ENCODE results near the gene SNX12. TPM values are rescaled to one million over a fixed set of nuclear protein-coding genes. Genes with fewer than 3 reads are reported as not detected.

The SNX12 gene
- 56.0 and 63.4 TPM in 2 replicates for total RNA-seq (2014; rRNA removed; shearing (Covaris generic))
- polyA plus RNA-seq (2014; cell fraction: nucleus; rRNA removed) = 32.3 and 32.4 TPM in 2 replicates

DNA sequence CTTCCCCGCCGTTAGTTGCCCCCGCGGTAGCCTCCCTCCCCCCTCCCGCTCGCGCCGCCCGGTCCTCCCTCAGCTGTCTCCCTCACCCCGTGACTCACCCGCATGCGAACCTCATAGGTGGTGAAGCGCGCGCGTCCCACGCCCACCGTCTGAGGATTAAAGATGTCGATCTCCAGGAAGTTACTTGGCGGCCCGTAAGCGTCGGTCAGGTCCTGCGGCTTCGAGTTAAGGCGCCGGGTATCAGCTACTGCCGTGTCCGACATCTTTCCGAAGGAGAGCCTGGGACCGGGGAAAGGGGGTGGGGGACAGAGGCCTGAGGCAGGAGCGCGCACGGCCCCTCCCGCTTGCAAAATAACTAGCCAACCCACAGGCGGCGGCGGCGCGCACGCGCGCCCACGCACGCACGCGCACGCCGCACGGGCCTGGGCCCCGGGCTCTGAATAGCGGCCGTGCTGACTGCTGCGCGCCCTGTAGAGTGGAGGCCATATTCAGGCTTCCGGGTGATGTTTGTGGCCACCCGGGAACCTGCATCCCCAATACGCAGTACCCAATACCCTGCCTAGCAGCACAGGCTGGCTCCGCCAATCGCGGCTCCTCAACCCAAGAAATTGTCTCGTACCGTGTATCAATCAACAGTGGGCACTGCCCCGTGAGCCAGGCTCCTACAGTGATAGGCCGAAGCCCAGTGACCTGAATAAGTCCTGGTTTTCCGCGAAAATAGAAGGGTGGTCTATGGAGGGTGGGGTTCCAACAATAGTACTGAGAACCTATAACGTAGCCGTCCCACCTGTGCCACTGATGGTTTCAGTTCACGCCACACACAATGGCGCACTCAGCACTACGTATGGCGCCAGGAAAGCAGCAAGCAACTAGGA lies at the start of gene SNX12:
TSS of gene SNX12 (minus strand) at position 291 of the 875 bp plus-strand sequence. CDS start at position 263, 28 bp downstream.
- DNase-seq (ENCODE audit: extremely low read depth, low read depth) = peak; percentile 93

- no peak for DNase-seq (ENCODE audit: extremely low read depth, low read depth)
Observed at GRCh38 chrX:71117358-71117757, 49.2 kb upstream of the SNX12 start.

DNA sequence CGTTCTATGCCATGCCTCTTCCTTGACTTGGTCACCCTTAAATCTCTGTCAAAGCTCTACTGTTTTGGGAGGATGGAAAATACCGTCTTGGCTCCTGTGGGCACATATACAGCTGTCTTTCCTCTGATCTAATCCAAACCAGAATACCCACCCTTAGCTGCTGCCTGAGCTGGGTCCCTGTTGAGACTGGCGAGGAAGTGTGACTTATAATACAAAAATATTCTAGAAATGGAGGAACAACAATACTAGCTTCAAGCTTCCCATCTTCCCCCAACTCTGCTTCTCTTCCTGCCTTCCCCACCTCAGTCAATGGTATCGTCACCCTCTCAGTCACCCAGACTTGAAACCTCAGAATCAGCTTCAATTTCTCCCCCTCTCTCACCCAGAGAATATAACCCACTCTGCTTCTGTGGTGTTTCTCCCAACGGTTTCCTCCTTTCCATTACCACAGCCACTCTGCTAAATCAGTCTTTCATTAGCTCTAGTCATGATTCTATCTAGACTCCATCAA lies 43.8 kb upstream of the SNX12 start:
- DNase-seq (ENCODE audit: extremely low read depth, low read depth) = no peak

DNA sequence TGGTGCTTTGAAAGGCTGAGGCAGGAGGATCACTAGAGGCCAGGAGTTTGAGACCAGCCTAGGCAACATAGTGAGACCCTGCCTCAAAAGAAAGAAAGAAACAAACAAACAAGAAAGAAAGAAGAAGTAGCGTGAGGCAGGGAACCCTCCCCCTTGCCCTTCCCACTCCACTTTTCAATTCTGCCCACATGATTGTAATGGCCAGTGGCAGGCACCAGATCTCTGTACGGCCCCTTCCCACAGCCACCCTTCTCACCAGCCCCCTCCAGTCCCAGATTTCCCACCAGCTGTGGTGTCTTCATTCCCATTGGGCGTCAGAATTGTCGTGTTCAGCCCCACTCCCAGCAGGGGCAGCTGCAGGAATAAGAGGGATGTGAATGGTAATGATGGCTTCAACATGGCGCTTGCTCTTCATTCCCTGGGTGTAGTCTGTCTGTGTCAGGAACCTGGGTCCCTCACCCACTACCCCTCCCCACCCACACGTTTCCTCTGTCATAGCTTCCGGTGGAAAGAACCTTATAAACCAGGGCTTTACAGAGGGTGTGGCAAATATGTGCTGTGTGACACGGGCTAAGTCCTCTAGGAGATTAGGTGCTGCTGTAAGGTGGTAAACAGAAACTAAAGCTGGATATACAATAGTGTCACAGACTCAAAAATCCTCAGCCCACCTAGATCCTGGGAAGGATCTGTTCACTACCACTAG lies 43.2 kb upstream of the SNX12 start, which contains the start of gene IL2RG:
TSS of gene IL2RG (minus strand) at position 437 of the 703 bp plus-strand sequence. CDS start at position 399, 38 bp downstream.
- DNase-seq (ENCODE audit: extremely low read depth, low read depth) = no peak

DNA sequence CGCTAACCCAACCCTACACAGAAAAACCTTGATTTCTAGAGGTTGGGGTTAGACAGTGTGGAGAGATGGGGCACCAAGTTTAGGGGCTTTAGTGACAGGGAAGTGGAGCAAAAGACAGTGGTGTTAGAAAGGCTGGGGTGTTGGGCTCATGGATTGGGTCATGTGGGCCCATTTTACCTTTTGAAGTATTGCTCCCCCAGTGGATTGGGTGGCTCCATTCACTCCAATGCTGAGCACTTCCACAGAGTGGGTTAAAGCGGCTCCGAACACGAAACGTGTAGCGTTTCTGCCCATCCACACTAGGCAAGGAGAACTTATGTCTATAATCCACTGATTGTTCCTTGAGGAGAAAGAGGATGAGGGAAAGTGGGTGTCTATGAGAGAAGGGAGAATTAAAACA lies 40.9 kb upstream of the SNX12 start:
- no peak for DNase-seq (ENCODE audit: extremely low read depth, low read depth)

DNA sequence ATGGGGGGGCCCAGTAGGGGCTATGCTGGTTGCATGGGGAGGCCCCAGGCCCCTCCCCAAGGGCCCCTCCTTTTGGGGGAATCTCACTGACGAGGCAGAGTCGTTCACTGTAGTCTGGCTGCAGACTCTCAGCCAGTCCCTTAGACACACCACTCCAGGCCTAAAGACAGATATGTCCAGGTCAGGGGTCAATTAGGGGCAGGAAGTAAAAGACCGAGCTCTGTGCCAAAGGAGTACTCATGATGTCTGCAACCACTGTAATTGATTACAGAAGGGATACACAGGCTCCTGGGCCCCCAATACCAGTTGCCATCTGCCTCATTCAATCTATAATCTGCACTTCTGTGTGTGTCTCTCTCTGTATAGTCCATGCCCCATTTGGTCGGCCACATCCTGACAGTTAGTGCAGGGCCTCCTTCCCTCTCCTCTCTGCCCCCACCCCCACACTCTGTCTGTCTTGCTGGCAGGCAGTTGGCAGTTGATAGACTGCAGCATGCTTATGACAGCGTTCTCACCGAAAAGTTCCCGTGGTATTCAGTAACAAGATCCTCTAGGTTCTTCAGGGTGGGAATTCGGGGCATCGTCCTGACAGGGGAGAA lies 39.7 kb upstream of the SNX12 start:
- no peak for DNase-seq (ENCODE audit: extremely low read depth, low read depth)

GRCh38 chrX:71107245-71107644 lies 39.1 kb upstream of the SNX12 start:
- DNase-seq (ENCODE audit: extremely low read depth, low read depth) = no peak

- no peak for DNase-seq (ENCODE audit: extremely low read depth, low read depth)
Observed at GRCh38 chrX:71106427-71106826, 38.3 kb upstream of the SNX12 start, which contains the start of gene CXorf65. Gene CXorf65 (minus strand): TSS chrX:71106740. CDS start chrX:71106556, 184 bp downstream.

GRCh38 chrX:71105628-71106027 lies 37.5 kb upstream of the SNX12 start:
- no peak for DNase-seq (ENCODE audit: extremely low read depth, low read depth)

GRCh38 chrX:71103110-71103983 lies 35.2 kb upstream of the SNX12 start:
- no peak for DNase-seq (ENCODE audit: extremely low read depth, low read depth)

DNA sequence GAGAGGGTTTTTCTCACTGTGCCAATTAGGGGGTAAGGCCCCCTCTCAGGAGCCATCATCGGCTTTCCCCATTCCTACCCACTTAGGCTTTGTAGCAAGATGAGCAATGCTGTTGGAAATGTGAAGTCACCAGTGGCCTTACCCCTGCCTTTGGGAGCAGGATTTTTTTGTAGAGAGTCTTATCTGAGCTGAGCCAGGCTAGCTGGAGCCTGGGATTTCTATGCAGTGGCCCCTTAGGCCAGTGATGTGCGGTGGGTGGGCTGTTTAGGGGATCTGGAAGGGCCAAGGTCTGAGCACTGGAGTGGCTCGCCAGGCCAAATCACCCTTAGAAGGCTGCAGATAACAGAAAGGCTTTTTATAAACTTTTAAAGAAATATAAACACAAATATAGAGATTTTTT lies 34.2 kb upstream of the SNX12 start:
- no peak for DNase-seq (ENCODE audit: extremely low read depth, low read depth)

GRCh38 chrX:71100581-71101505 lies 32.7 kb upstream of the SNX12 start:
- DNase-seq (ENCODE audit: extremely low read depth, low read depth) = no peak

DNA sequence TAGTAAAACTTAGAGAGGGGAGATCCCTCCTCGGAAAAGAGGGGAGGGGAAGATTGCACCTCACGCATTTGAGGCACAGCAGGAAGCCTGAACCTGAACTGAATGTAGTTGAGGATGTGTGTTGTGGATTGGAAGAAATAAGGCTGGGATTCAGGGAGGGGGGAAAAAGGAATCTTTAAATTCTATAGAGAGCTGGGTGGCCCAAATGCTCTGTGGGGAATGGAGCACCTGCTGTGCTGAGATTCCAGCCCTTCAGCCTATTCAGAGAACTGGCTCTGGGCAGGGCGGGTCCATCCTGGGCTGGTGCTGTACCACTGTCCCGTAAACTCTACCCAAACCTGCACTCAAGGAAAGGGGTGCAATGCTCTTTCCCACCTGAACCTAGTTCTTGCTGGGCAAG lies 31.6 kb upstream of the SNX12 start:
- DNase-seq (ENCODE audit: extremely low read depth, low read depth) = no peak

- DNase-seq (ENCODE audit: extremely low read depth, low read depth) = no peak
Observed at GRCh38 chrX:71098951-71099506, 30.9 kb upstream of the SNX12 start.

DNA sequence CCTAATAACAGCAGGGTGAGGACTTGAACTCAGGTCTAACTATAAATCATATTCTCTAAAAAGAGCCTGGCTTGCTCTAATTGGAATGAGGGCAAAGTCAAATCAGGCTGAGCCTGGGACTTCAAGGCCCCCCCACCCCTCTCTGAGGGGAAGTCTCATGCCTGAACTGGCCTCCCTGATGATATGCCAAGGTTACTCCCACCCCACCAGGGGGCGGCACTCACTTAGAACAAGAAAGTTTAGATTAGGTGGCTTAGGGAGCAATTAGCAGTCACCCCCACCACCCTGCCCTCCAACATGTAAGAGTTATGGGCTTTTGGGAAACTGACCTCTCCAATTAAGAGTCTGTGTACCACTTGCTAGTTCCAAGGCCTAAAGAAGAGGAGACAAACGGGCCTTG lies 30.2 kb upstream of the SNX12 start:
- DNase-seq (ENCODE audit: extremely low read depth, low read depth) = no peak

DNA sequence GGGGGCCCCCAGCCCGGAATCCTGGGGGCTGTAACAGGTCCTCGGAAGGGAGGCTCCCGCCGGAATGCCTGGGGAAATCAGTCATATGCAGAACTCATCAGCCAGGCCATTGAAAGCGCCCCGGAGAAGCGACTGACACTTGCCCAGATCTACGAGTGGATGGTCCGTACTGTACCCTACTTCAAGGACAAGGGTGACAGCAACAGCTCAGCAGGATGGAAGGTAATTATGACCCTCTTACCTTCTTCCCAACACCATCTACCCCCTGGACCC lies 28.6 kb upstream of the SNX12 start:
- DNase-seq (ENCODE audit: extremely low read depth, low read depth) = no peak

DNA sequence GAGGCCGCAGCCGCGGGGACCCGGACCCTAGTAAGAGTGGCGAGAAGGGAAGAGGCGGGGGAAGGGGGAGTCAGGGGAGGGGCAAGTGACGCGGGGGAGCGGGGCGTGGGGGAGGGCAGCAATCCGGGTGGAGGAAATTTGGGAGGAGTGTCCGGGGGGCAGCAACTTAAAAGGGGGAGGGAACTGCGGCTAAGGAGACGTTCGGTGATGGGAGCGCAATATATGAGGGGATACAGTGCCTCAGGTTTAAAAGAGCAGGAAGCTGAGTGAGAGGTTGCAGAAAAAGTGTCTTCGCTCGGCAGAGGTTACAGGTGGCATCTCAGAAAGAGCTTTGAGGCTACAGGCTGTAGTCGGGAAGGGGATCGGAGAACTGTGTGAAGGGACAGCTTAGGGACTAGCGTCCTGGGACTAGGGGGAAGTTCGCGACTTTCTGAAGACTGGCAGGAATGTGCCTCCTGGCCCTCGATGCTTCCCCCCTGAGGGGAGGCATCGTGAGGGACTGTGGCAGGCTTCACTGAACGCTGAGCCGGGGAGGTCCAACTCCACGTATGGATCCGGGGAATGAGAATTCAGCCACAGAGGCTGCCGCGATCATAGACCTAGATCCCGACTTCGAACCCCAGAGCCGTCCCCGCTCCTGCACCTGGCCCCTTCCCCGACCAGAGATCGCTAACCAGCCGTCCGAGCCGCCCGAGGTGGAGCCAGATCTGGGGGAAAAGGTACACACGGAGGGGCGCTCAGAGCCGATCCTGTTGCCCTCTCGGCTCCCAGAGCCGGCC lies 28.0 kb upstream of the SNX12 start:
- no peak for DNase-seq (ENCODE audit: extremely low read depth, low read depth)

DNA sequence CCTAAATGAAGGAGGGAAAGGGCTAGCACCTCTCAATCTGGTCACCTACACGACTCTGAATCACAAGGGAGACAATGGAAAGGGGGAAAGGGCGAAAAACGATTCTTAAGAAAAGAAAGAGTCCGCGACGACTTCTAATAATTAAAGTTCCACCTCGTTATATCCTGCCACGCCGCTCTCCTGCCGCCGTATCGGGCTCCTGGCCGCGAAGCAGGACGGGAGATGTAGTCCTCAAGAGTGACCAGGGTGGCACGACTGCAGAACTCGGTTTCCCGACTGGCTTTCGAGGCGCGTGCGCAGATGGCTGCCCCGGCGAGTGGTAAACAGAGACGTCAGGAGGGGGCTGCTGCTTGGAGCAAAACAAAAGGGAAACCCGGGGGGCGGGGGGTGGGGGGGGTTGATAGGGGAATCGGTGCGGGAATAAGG lies 27.4 kb upstream of the SNX12 start, which contains the start of gene FOXO4:
TSS of gene FOXO4 (plus strand) at position 297 of the 426 bp plus-strand sequence. CDS start 678 bp downstream, outside the sequence.
- DNase-seq (ENCODE audit: extremely low read depth, low read depth) = peak; percentile 80

Data from NCI-H460 (cell line).